Upper lobe of left lung (tissue), 4 donors: Measurements from ENCODE around the gene OLFM2.

Experiments
- CTCF ChIP-seq, 6 experiments: fragments of 450-650 bp in 4 of 6; fragments of 200-600 bp in 2 of 6; sonication (generic) in 2 of 6; IDR thresholded peaks; one replicate each; pipeline ENCODE4 v1.5.1; 2016 to 2019; ENCODE audit warnings: antibody characterized with exemption in 6 of 6
- EP300 ChIP-seq, 4 donors: sonication (generic); formaldehyde crosslinking; IDR thresholded peaks; one replicate each; pipeline ENCODE4 v1.5.1; 2017; ENCODE audit warnings: antibody characterized with exemption in 4 of 4, control low read depth in 2 of 4
- POLR2A ChIP-seq, 4 donors: fragments of 450-650 bp; IDR thresholded peaks; one replicate each; pipeline ENCODE4 v1.5.1; 2016 to 2017; ENCODE audit warnings: antibody characterized with exemption in 4 of 4, mild to moderate bottlenecking in 2 of 4

- TF ChIP-seq CTCF (IDR thresholded peaks at IDR 0.05), result no peak
- TF ChIP-seq EP300 (IDR thresholded peaks at IDR 0.05), result no peak
- TF ChIP-seq POLR2A (IDR thresholded peaks at IDR 0.05), result no peak
These were observed 87.6 kb downstream of the OLFM2 start for GRCh38 chr19:9848762-9849161.
